Measurements from ENCODE around the gene PSD2. TPM values are rescaled to one million over a fixed set of nuclear protein-coding genes. Genes with fewer than 3 reads are reported as not detected.

PSD2 gene
- total and polyA plus RNA-seq, 5 donors from 2014 or later: not detected

- Mint-ChIP-seq H3K27me3 (peaks cover 25% of the 10 kb centered on the region), H3K36me3 (no peaks in the 10 kb centered on the region), H3K27ac (no peak overlapping the region), H3K9me3 (peaks cover 0 to 8% (median 4%) of the 10 kb centered on the region in 7 donors), H3K4me1 (no peaks in the 10 kb centered on the region), H3K4me3 (no peak overlapping the region)
- DNase-seq (no peak), ATAC-seq (ENCODE audit: low read depth in 2 of 2) (no peak)
- Histone ChIP-seq H3K9me3 (ENCODE audit: control insufficient read depth in 2 of 2, low read length in 2 of 2) (no peaks in the 10 kb centered on the region), H3K27me3 (ENCODE audit: control insufficient read depth, insufficient read depth, low read length) (no peaks in the 10 kb centered on the region), H3K36me3 (ENCODE audit: control insufficient read depth, insufficient read depth, low read length) (no peaks in the 10 kb centered on the region), H3K4me3 (ENCODE audit: low read depth, low read length) (no peak overlapping the region), H3K27ac (ENCODE audit: insufficient read depth, low read length, poor library complexity, severe bottlenecking) (no peak overlapping the region), H3K4me1 (ENCODE audit: control insufficient read depth, insufficient read depth, low read length, poor library complexity, severe bottlenecking) (no peaks in the 10 kb centered on the region)
Observed at GRCh38 chr5:139878093-139878492, 82.5 kb downstream of the PSD2 start.

GRCh38 chr5:139880416-139881142 lies 85.0 kb downstream of the PSD2 start:
- Mint-ChIP-seq H3K27ac (no peak overlapping the region), H3K9me3 (peaks cover 0 to 6% (median 3%) of the 10 kb centered on the region in 7 donors), H3K27me3 (peaks cover 17% of the 10 kb centered on the region), H3K4me3 (no peak overlapping the region), H3K36me3 (no peaks in the 10 kb centered on the region), H3K4me1 (no peaks in the 10 kb centered on the region)
- Histone ChIP-seq H3K4me3 (ENCODE audit: low read depth, low read length) (no peak overlapping the region), H3K4me1 (ENCODE audit: control insufficient read depth, insufficient read depth, low read length, poor library complexity, severe bottlenecking) (no peaks in the 10 kb centered on the region), H3K9me3 (ENCODE audit: control insufficient read depth in 2 of 2, low read length in 2 of 2) (no peaks in the 10 kb centered on the region), H3K27ac (ENCODE audit: insufficient read depth, low read length, poor library complexity, severe bottlenecking) (no peak overlapping the region), H3K27me3 (ENCODE audit: control insufficient read depth, insufficient read depth, low read length) (no peaks in the 10 kb centered on the region), H3K36me3 (ENCODE audit: control insufficient read depth, insufficient read depth, low read length) (no peaks in the 10 kb centered on the region)
- ATAC-seq (ENCODE audit: low read depth in 2 of 2) (no peak), DNase-seq (no peak)

GRCh38 chr5:139881143-139881733 lies 85.6 kb downstream of the PSD2 start:
- Histone ChIP-seq H3K4me1 (ENCODE audit: control insufficient read depth, insufficient read depth, low read length, poor library complexity, severe bottlenecking) (no peaks in the 10 kb centered on the region), H3K27ac (ENCODE audit: insufficient read depth, low read length, poor library complexity, severe bottlenecking) (no peak overlapping the region), H3K27me3 (ENCODE audit: control insufficient read depth, insufficient read depth, low read length) (no peaks in the 10 kb centered on the region), H3K4me3 (ENCODE audit: low read depth, low read length) (no peak overlapping the region), H3K9me3 (ENCODE audit: control insufficient read depth in 2 of 2, low read length in 2 of 2) (no peaks in the 10 kb centered on the region), H3K36me3 (ENCODE audit: control insufficient read depth, insufficient read depth, low read length) (no peaks in the 10 kb centered on the region)
- Mint-ChIP-seq H3K4me1 (no peaks in the 10 kb centered on the region), H3K36me3 (no peaks in the 10 kb centered on the region), H3K4me3 (no peak overlapping the region), H3K27me3 (peaks cover 17% of the 10 kb centered on the region), H3K27ac (no peak overlapping the region), H3K9me3 (peaks cover 0 to 4% (median 0%) of the 10 kb centered on the region in 7 donors)
- ATAC-seq (ENCODE audit: low read depth in 2 of 2) (no peak), DNase-seq (no peak)

GRCh38 chr5:139882316-139882715 lies 86.7 kb downstream of the PSD2 start:
- Histone ChIP-seq H3K27me3 (ENCODE audit: control insufficient read depth, insufficient read depth, low read length) (no peaks in the 10 kb centered on the region), H3K9me3 (ENCODE audit: control insufficient read depth in 2 of 2, low read length in 2 of 2) (no peaks in the 10 kb centered on the region), H3K4me3 (ENCODE audit: low read depth, low read length) (no peak overlapping the region), H3K27ac (ENCODE audit: insufficient read depth, low read length, poor library complexity, severe bottlenecking) (no peak overlapping the region), H3K4me1 (ENCODE audit: control insufficient read depth, insufficient read depth, low read length, poor library complexity, severe bottlenecking) (no peaks in the 10 kb centered on the region), H3K36me3 (ENCODE audit: control insufficient read depth, insufficient read depth, low read length) (no peaks in the 10 kb centered on the region)
- H3K36me3 Mint-ChIP-seq: no peaks in the 10 kb centered on the region
- DNase-seq (no peak), ATAC-seq (ENCODE audit: low read depth in 2 of 2) (no peak)
- H3K4me3 Mint-ChIP-seq: no peak overlapping the region
- H3K27ac Mint-ChIP-seq: no peak overlapping the region
- peaks cover 17% of the 10 kb centered on the region for H3K27me3 Mint-ChIP-seq
- H3K4me1 Mint-ChIP-seq: no peaks in the 10 kb centered on the region
- H3K9me3 Mint-ChIP-seq: peaks cover 0 to 4% (median 0%) of the 10 kb centered on the region in 7 donors

- H3K4me3 Mint-ChIP-seq: no peak overlapping the region
- H3K27me3 ChIP-seq (ENCODE audit: control insufficient read depth, insufficient read depth, low read length): no peaks in the 10 kb centered on the region
- peaks cover 0 to 4% (median 0%) of the 10 kb centered on the region in 7 donors for H3K9me3 Mint-ChIP-seq
- H3K9me3 ChIP-seq (ENCODE audit: control insufficient read depth in 2 of 2, low read length in 2 of 2): no peaks in the 10 kb centered on the region
- H3K27ac Mint-ChIP-seq: no peak overlapping the region
- H3K36me3 ChIP-seq (ENCODE audit: control insufficient read depth, insufficient read depth, low read length): no peaks in the 10 kb centered on the region
- peaks cover 20% of the 10 kb centered on the region for H3K27me3 Mint-ChIP-seq
- ATAC-seq (ENCODE audit: low read depth in 2 of 2) (no peak), DNase-seq (no peak)
- peaks cover 0 to 2% (median 0%) of the 10 kb centered on the region in 4 donors for H3K4me1 Mint-ChIP-seq
- no peak overlapping the region for H3K27ac ChIP-seq (ENCODE audit: insufficient read depth, low read length, poor library complexity, severe bottlenecking)
- no peaks in the 10 kb centered on the region for H3K36me3 Mint-ChIP-seq
- H3K4me3 ChIP-seq (ENCODE audit: low read depth, low read length): no peak overlapping the region
- no peaks in the 10 kb centered on the region for H3K4me1 ChIP-seq (ENCODE audit: control insufficient read depth, insufficient read depth, low read length, poor library complexity, severe bottlenecking)
Observed at GRCh38 chr5:139882961-139883539, 87.4 kb downstream of the PSD2 start.

GRCh38 chr5:139884144-139884543 lies 88.5 kb downstream of the PSD2 start:
- Histone ChIP-seq H3K36me3 (ENCODE audit: control insufficient read depth, insufficient read depth, low read length) (no peaks in the 10 kb centered on the region), H3K4me1 (ENCODE audit: control insufficient read depth, insufficient read depth, low read length, poor library complexity, severe bottlenecking) (no peaks in the 10 kb centered on the region), H3K4me3 (ENCODE audit: low read depth, low read length) (no peak overlapping the region), H3K27ac (ENCODE audit: insufficient read depth, low read length, poor library complexity, severe bottlenecking) (no peak overlapping the region), H3K9me3 (ENCODE audit: control insufficient read depth in 2 of 2, low read length in 2 of 2) (no peaks in the 10 kb centered on the region), H3K27me3 (ENCODE audit: control insufficient read depth, insufficient read depth, low read length) (peaks cover 2% of the 10 kb centered on the region)
- Mint-ChIP-seq H3K4me3 (no peak overlapping the region), H3K27ac (no peak overlapping the region), H3K27me3 (peaks cover 20% of the 10 kb centered on the region), H3K36me3 (no peaks in the 10 kb centered on the region), H3K4me1 (peaks cover 0 to 2% (median 0%) of the 10 kb centered on the region in 4 donors), H3K9me3 (peaks cover 0 to 4% (median 0%) of the 10 kb centered on the region in 7 donors)
- no peak for DNase-seq
- no peak for ATAC-seq (ENCODE audit: low read depth in 2 of 2)

- Mint-ChIP-seq H3K9me3 (peaks cover 0 to under 1% (median 0%) of the 10 kb centered on the region in 7 donors), H3K4me1 (peaks cover 0 to 2% (median 0%) of the 10 kb centered on the region in 4 donors), H3K4me3 (no peak overlapping the region), H3K36me3 (no peaks in the 10 kb centered on the region), H3K27me3 (peaks cover 20% of the 10 kb centered on the region), H3K27ac (no peak overlapping the region)
- DNase-seq (no peak), ATAC-seq (ENCODE audit: low read depth in 2 of 2) (no peak)
- H3K4me3 ChIP-seq (ENCODE audit: low read depth, low read length): no peak overlapping the region
- no peaks in the 10 kb centered on the region for H3K9me3 ChIP-seq (ENCODE audit: control insufficient read depth in 2 of 2, low read length in 2 of 2)
- no peaks in the 10 kb centered on the region for H3K4me1 ChIP-seq (ENCODE audit: control insufficient read depth, insufficient read depth, low read length, poor library complexity, severe bottlenecking)
- no peak overlapping the region for H3K27ac ChIP-seq (ENCODE audit: insufficient read depth, low read length, poor library complexity, severe bottlenecking)
- H3K27me3 ChIP-seq (ENCODE audit: control insufficient read depth, insufficient read depth, low read length): peaks cover 2% of the 10 kb centered on the region
- no peaks in the 10 kb centered on the region for H3K36me3 ChIP-seq (ENCODE audit: control insufficient read depth, insufficient read depth, low read length)
Observed at GRCh38 chr5:139884734-139885133, 89.1 kb downstream of the PSD2 start.
